Tibial nerve (tissue), 4 donors: ENCODE data around the gene SNAPC4. TPM values are rescaled to one million over a fixed set of nuclear protein-coding genes. Genes with fewer than 3 reads are reported as not detected.

ENCODE experiments used
- DNase-seq, 2 donors: peaks; one replicate each; pipeline ENCODE4 v3.0.0-alpha.2; 2019; ENCODE audit warnings: low spot score in 2 of 2
- H3K27ac ChIP-seq, 4 donors: fragments of 200-600 bp; sonication (generic) in 3 of 4; one replicate each; pipeline ENCODE4 v1.5.1; 2017 to 2019; ENCODE audit warnings: mild to moderate bottlenecking in 1 of 4
- H3K27me3 ChIP-seq, 2 donors: fragments of 200-600 bp; sonication (generic) in 1 of 2; one replicate each; pipeline versions ENCODE4 v1.5.1 to v1.6.0; 2017 to 2019
- H3K36me3 ChIP-seq, 3 donors: fragments of 200-600 bp; sonication (generic); one replicate each; pipeline ENCODE4 v1.5.1; 2018 to 2019
- H3K4me1 ChIP-seq, 4 donors: fragments of 200-600 bp; sonication (generic) in 3 of 4; one replicate each; pipeline ENCODE4 v1.5.1; 2017 to 2019
- H3K4me3 ChIP-seq, 4 donors: fragments of 200-600 bp; sonication (generic) in 3 of 4; one replicate each; pipeline ENCODE4 v1.5.1; 2017 to 2019; ENCODE audit warnings: mild to moderate bottlenecking in 1 of 4, moderate library complexity in 1 of 4
- H3K9me3 ChIP-seq, 4 donors: fragments of 200-600 bp; sonication (generic) in 3 of 4; one replicate each; pipeline ENCODE4 v1.5.1; 2017 to 2019
- EP300 ChIP-seq, 2 donors: sonication (generic); formaldehyde crosslinking; IDR thresholded peaks; one replicate each; pipeline ENCODE4 v1.6.1; 2017; ENCODE audit warnings: antibody characterized with exemption in 2 of 2, mild to moderate bottlenecking in 1 of 2
- POLR2A ChIP-seq, 2 donors: fragments of 450-650 bp; IDR thresholded peaks; one replicate each; pipeline ENCODE4 v1.6.1; 2017; ENCODE audit warnings: antibody characterized with exemption in 2 of 2, mild to moderate bottlenecking in 2 of 2, moderate library complexity in 2 of 2
- WGBS, 2 donors: methylation state at CpG; one replicate each; pipeline ENCODE4 v1.1.5; 2018; 5-methylcytosine and 5-hydroxymethylcytosine counted together
- total RNA-seq, 4 donors: library from RNA; depleted of rRNA; stranded (reverse); fragments of >200 nt; gene quantifications; one replicate each; pipeline ENCODE4 v1.1.0, GENCODE V29; 2016
- TF ChIP-seq, protein P1 (sequence below), 5 experiments: fragments of 200-600 bp in 3 of 5; fragments of 450-650 bp in 2 of 5; sonication (generic) in 3 of 5; IDR thresholded peaks; one replicate each; pipeline ENCODE4 v1.5.1; 2016 to 2019; ENCODE audit warnings: antibody characterized with exemption in 5 of 5, mild to moderate bottlenecking in 3 of 5, moderate library complexity in 2 of 5

Gene SNAPC4
- total RNA-seq, 4 donors from 2014 or later: 7.0 to 21.0 (median 9.5) TPM

DNA sequence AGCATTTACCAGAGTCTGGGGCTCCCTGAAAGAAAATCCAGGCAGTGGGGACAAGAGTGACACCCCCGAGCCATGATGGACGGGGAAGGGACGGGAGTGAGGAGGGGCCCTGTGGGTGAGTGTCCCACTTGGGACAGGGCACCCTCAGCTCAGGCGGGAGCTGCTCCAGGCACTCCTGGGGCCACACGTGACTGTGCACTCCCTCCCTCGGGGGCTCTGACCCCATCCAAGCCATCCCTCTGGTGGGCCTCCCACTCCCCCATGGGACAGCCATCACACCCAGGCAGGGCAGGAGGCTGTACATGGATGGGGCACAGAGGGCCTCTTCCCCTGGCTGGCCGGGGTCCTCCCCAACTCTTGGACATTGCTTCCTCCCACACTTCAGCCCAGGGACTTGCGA, 23.5 kb downstream of the SNAPC4 start:
- WGBS, 2 donors: 74 to 79% methylated on average over 8 of the region's 8 CpGs

DNA sequence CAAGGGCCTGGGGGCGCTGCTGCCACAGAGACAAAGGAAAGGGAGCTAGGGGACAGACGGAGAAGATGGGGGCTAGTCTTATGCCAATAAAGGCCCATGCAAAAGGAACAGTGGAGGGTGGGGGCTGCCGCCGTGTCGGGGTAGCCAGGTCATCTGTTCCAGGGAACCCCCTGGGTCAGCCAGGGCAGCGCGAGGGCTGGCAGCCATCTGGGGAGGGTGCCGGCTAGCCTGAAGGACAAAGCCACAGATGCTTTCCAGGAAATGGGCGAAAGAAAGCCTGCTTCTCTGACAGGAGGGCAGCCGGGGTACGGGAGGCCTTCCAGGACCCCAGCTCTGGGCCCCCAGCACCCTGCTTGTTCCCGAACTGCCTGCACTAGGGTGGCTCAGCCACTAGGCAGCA, 24.9 kb downstream of the SNAPC4 start:
- Histone ChIP-seq H3K36me3 (peaks cover 0 to 57% (median 0%) of the 10 kb centered on the region in 3 donors), H3K4me3 (no peak overlapping the region), H3K27me3 (no peaks in the 10 kb centered on the region), H3K9me3 (no peaks in the 10 kb centered on the region), H3K4me1 (peaks cover 0 to 29% (median 9%) of the 10 kb centered on the region in 4 donors), H3K27ac (no peak overlapping the region)
- 85 to 91% methylated on average over 11 to 12 of the region's 12 CpGs for WGBS, 2 donors
- TF ChIP-seq EP300 (IDR thresholded peaks at IDR 0.05) (no peak), POLR2A (IDR thresholded peaks at IDR 0.05) (no peak)
- TF ChIP-seq, protein P1, sequence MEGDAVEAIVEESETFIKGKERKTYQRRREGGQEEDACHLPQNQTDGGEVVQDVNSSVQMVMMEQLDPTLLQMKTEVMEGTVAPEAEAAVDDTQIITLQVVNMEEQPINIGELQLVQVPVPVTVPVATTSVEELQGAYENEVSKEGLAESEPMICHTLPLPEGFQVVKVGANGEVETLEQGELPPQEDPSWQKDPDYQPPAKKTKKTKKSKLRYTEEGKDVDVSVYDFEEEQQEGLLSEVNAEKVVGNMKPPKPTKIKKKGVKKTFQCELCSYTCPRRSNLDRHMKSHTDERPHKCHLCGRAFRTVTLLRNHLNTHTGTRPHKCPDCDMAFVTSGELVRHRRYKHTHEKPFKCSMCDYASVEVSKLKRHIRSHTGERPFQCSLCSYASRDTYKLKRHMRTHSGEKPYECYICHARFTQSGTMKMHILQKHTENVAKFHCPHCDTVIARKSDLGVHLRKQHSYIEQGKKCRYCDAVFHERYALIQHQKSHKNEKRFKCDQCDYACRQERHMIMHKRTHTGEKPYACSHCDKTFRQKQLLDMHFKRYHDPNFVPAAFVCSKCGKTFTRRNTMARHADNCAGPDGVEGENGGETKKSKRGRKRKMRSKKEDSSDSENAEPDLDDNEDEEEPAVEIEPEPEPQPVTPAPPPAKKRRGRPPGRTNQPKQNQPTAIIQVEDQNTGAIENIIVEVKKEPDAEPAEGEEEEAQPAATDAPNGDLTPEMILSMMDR (IDR thresholded peaks at IDR 0.05): no peak
- DNase-seq: no peak

More for the DNA sequence above, 23.5 kb downstream of the SNAPC4 start:
- Histone ChIP-seq H3K27me3 (no peaks in the 10 kb centered on the region), H3K36me3 (peaks cover 0 to 68% (median 0%) of the 10 kb centered on the region in 3 donors), H3K27ac (no peak overlapping the region), H3K4me3 (no peak overlapping the region), H3K9me3 (no peaks in the 10 kb centered on the region), H3K4me1 (peaks cover 0 to 29% (median 9%) of the 10 kb centered on the region in 4 donors)
- no peak for DNase-seq
- no peak for TF ChIP-seq EP300 (IDR thresholded peaks at IDR 0.05)
- no peak for TF ChIP-seq POLR2A (IDR thresholded peaks at IDR 0.05)
- TF ChIP-seq, protein P1 (IDR thresholded peaks at IDR 0.05): no peak

DNA sequence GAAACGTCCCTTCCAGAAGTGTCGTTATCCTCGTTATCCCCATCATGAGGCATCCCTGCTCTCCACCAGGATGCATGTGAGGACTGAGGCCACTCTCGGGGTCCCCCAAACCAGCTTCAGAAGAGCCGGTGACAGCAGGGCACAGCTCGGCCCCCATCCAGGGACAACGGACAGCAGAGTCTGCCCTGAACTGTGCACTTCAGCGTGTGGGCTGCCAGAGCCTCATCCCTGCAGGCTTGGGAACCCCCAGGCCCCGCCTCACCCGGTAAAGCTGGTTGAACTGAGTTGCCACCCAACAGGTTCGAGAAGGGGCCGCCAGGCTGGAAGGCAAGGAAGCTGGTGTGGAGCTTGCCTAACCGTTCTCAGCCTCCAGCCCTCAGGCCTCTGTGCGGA, 25.8 kb downstream of the SNAPC4 start:
- no peaks in the 10 kb centered on the region for H3K27me3 ChIP-seq
- H3K36me3 ChIP-seq: peaks cover 0 to 50% (median 0%) of the 10 kb centered on the region in 3 donors
- H3K27ac ChIP-seq: no peak overlapping the region
- no peak for DNase-seq
- H3K4me3 ChIP-seq: no peak overlapping the region
- H3K9me3 ChIP-seq: no peaks in the 10 kb centered on the region
- no peak for TF ChIP-seq POLR2A (IDR thresholded peaks at IDR 0.05)
- TF ChIP-seq EP300 (IDR thresholded peaks at IDR 0.05): no peak
- TF ChIP-seq, protein P1 (IDR thresholded peaks at IDR 0.05): no peak
- H3K4me1 ChIP-seq: peaks cover 0 to 29% (median 9%) of the 10 kb centered on the region in 4 donors
- 87 to 91% methylated on average over 11 of the region's 14 CpGs for WGBS, 2 donors

DNA sequence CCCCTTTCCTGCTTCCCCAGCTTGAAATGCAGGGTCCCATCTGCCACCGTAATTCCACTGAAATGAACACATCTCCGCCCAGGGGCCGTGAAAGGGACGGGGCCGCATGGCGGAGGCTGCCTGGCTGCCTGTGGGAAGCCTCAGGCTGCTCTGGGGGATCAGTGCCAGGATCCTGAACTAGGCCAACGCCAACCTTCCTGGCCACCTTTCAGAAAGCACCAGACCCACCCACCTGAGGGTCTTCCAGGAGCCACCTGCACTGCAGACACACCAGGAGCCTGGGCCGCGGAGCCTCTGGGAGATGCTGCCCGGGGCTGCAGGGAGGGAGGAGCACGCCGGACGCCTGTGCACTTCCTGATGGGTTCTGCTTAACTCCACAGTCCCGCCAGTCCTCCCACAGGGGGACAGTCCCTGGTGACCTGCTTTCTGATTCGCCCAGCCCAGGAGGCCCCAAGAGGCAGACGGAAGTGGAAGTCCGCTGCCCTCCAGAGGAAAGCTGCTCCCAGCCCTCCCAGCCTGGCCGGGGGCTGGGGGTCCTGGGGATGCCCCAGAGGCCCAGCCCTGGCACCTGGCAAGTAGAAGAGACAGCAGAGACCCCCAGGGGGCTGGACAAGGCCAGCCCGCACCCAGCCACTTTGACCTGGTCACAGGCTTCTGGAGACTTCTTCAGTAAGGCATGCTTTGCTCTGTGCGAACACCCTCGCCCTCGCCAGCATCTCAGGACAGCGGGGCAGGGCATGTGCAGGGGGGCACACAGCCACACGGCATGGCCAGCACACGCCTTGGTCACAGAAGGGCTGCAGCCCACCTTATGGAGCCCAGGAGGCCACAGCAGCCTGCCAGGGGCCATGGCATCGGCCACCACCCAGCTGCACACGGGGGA, 26.4 kb downstream of the SNAPC4 start, which contains the start of gene CARD9:
Gene CARD9 (minus strand): TSS at position 370 of the 883 bp plus-strand sequence. CDS start 1,591 bp downstream, outside the sequence.
- Histone ChIP-seq H3K27me3 (no peaks in the 10 kb centered on the region), H3K36me3 (peaks cover 0 to 44% (median 0%) of the 10 kb centered on the region in 3 donors), H3K4me3 (peak within 1 kb of the TSS in 3 of 4 donors; percentile 5 to 42 (median 5)), H3K9me3 (no peaks in the 10 kb centered on the region), H3K4me1 (peaks cover 0 to 29% (median 9%) of the 10 kb centered on the region in 4 donors), H3K27ac (peak within 1 kb of the TSS in 2 of 4 donors; percentile 4 to 24)
- no peak for DNase-seq
- TF ChIP-seq POLR2A (IDR thresholded peaks at IDR 0.05) (no peak), EP300 (IDR thresholded peaks at IDR 0.05) (no peak)
- TF ChIP-seq, protein P1 (IDR thresholded peaks at IDR 0.05): no peak
- WGBS, 2 donors: 47 to 70% methylated on average over 18 to 20 of the region's 27 CpGs
